H9 (cell line): ENCODE measurements around the gene BBS4. TPM values are rescaled to one million over a fixed set of nuclear protein-coding genes. Genes with fewer than 3 reads are reported as not detected.
"Not testable (repeated sequence)": the region's sequence is repeated elsewhere in the genome, so short reads cannot be mapped to it uniquely, and the experiment has no call there.

Source experiments
- DNase-seq: peaks from one replicate; pipeline ENCODE4 v3.0.0-alpha.2; 2017
- H2AFZ ChIP-seq: one replicate; pipeline ENCODE4 v1.6.1; 2013; ENCODE audit warnings: mild to moderate bottlenecking, low read length, control low read depth, moderate library complexity
- H2AK5ac ChIP-seq: 2 replicates; pipeline ENCODE4 v1.6.1; 2013; ENCODE audit warnings: low read length, control low read depth, mixed read lengths; ENCODE audit not compliant: insufficient read length
- H2BK120ac ChIP-seq: one replicate; pipeline ENCODE4 v1.6.1; 2013; ENCODE audit warnings: low read depth, mild to moderate bottlenecking, low read length, control low read depth, inconsistent platforms; ENCODE audit not compliant: poor library complexity, severe bottlenecking
- H2BK12ac ChIP-seq: 2 replicates; pipeline ENCODE4 v1.6.1; 2013; ENCODE audit warnings: low read length, control low read depth, mixed read lengths, low read depth; ENCODE audit not compliant: insufficient read length
- H2BK15ac ChIP-seq: 2 replicates; pipeline ENCODE4 v1.6.1; 2013; ENCODE audit warnings: low read depth, low read length, control low read depth
- H2BK20ac ChIP-seq: one replicate; pipeline ENCODE4 v1.6.1; 2013; ENCODE audit warnings: low read depth, mild to moderate bottlenecking, low read length, control low read depth, inconsistent platforms; ENCODE audit not compliant: poor library complexity, severe bottlenecking
- H2BK5ac ChIP-seq: 2 replicates; pipeline ENCODE4 v1.6.1; 2013; ENCODE audit warnings: low read length, control low read depth, mixed read lengths; ENCODE audit not compliant: insufficient read length
- H3K14ac ChIP-seq: 2 replicates; pipeline ENCODE4 v1.6.1; 2013; ENCODE audit warnings: low read length, control low read depth; ENCODE audit not compliant: insufficient read depth
- H3K18ac ChIP-seq: 2 replicates; pipeline ENCODE4 v1.6.1; 2013; ENCODE audit warnings: low read depth, mild to moderate bottlenecking, mixed read lengths, low read length, control low read depth; ENCODE audit not compliant: insufficient read length
- H3K23ac ChIP-seq: 2 replicates; pipeline ENCODE4 v1.6.1; 2013; ENCODE audit warnings: low read length, control low read depth, mixed read lengths, low read depth; ENCODE audit not compliant: insufficient read length
- H3K23me2 ChIP-seq: 2 replicates; pipeline ENCODE4 v1.6.1; 2013; ENCODE audit warnings: low read depth, mild to moderate bottlenecking, mixed read lengths, low read length, control low read depth; ENCODE audit not compliant: insufficient read length, poor library complexity, severe bottlenecking
- H3K27ac ChIP-seq: 2 replicates; pipeline ENCODE4 v1.5.1; 2013; ENCODE audit warnings: low read length, control low read depth, mixed read lengths, low read depth; ENCODE audit not compliant: insufficient read length
- H3K27me3 ChIP-seq: 2 replicates; pipeline ENCODE4 v1.6.1; 2013; ENCODE audit warnings: low read length, control low read depth, inconsistent platforms; ENCODE audit not compliant: insufficient read depth
- H3K4ac ChIP-seq: 2 replicates; pipeline ENCODE4 v1.6.1; 2013; ENCODE audit warnings: low read depth, mild to moderate bottlenecking, control low read depth, inconsistent platforms, low read length, moderate library complexity
- H3K4me1 ChIP-seq: 2 replicates; pipeline ENCODE4 v1.6.1; 2013; ENCODE audit warnings: low read length, control low read depth, inconsistent platforms; ENCODE audit not compliant: insufficient read depth
- H3K4me2 ChIP-seq: 2 replicates; pipeline ENCODE4 v1.6.1; 2013; ENCODE audit warnings: low read length, control low read depth, mixed read lengths; ENCODE audit not compliant: insufficient read length, insufficient read depth
- H3K56ac ChIP-seq: 2 replicates; pipeline ENCODE4 v1.6.1; 2013; ENCODE audit warnings: low read depth, mild to moderate bottlenecking, mixed read lengths, low read length, control low read depth; ENCODE audit not compliant: insufficient read length
- H3K79me1 ChIP-seq: 2 replicates; pipeline ENCODE4 v1.6.1; 2013; ENCODE audit warnings: low read depth, mild to moderate bottlenecking, moderate library complexity, low read length, control low read depth, inconsistent platforms; ENCODE audit not compliant: insufficient read depth, poor library complexity, severe bottlenecking
- H3K79me2 ChIP-seq: 2 replicates; pipeline ENCODE4 v1.6.1; 2013; ENCODE audit warnings: low read length, control low read depth, inconsistent platforms; ENCODE audit not compliant: insufficient read depth
- H3K9ac ChIP-seq: 2 replicates; pipeline ENCODE4 v1.6.1; 2013; ENCODE audit warnings: low read length, control low read depth, mixed read lengths; ENCODE audit not compliant: insufficient read length; ENCODE audit errors: extremely low read depth
- H3K9me3 ChIP-seq: one replicate; pipeline ENCODE4 v1.6.1; 2013; ENCODE audit warnings: low read depth, low read length, inconsistent platforms; ENCODE audit not compliant: control insufficient read depth
- H3T11ph ChIP-seq: one replicate; pipeline ENCODE4 v1.6.1; 2013; ENCODE audit warnings: mild to moderate bottlenecking, low read length, control low read depth, inconsistent platforms
- H4K20me1 ChIP-seq: one replicate; pipeline ENCODE4 v1.6.1; 2013; ENCODE audit not compliant: control insufficient read depth, insufficient read length, insufficient read depth
- H4K5ac ChIP-seq: 2 replicates; pipeline ENCODE4 v1.6.1; 2013; ENCODE audit warnings: low read depth, mild to moderate bottlenecking, mixed read lengths, low read length, control low read depth; ENCODE audit not compliant: insufficient read length
- H4K8ac ChIP-seq: replicated peaks from 2 replicates; pipeline ENCODE4 v1.6.1; 2013; ENCODE audit warnings: low read length, control low read depth, mixed read lengths, low read depth; ENCODE audit not compliant: insufficient read length
- H4K91ac ChIP-seq: 2 replicates; pipeline ENCODE4 v1.6.1; 2013; ENCODE audit warnings: low read depth, mild to moderate bottlenecking, moderate library complexity, mixed read lengths, low read length, control low read depth; ENCODE audit not compliant: insufficient read length
- H3K27ac Mint-ChIP-seq, 3 experiments: 2 replicates in 2 of 3; 3 replicates in 1 of 3; pipeline ENCODE4 v1.8.0; 2020 to 2021; ENCODE audit warnings: mixed read lengths in 3 of 3, mild to moderate bottlenecking in 1 of 3, moderate library complexity in 1 of 3
- H3K27me3 Mint-ChIP-seq: 2 replicates; pipeline ENCODE4 v1.8.0; 2021; ENCODE audit warnings: low read depth, mild to moderate bottlenecking, moderate library complexity, mixed read lengths
- H3K36me3 Mint-ChIP-seq, 3 experiments: 2 replicates in 2 of 3; 3 replicates in 1 of 3; pipeline ENCODE4 v1.8.0; 2020 to 2021; ENCODE audit warnings: low read depth in 3 of 3, mixed read lengths in 3 of 3; ENCODE audit not compliant: insufficient read depth in 1 of 3
- H3K4me1 Mint-ChIP-seq, 2 experiments: 2 replicates each; pipeline ENCODE4 v1.8.0; 2020; ENCODE audit warnings: mixed read lengths in 2 of 2
- H3K4me3 Mint-ChIP-seq, 2 experiments: 2 replicates in 1 of 2; 3 replicates in 1 of 2; pipeline ENCODE4 v1.8.0; 2020 to 2021; ENCODE audit warnings: mild to moderate bottlenecking in 2 of 2, mixed read lengths in 2 of 2, moderate library complexity in 1 of 2
- H3K9me3 Mint-ChIP-seq, 2 experiments: 2 replicates in 1 of 2; 3 replicates in 1 of 2; pipeline ENCODE4 v1.8.0; 2020; ENCODE audit warnings: mild to moderate bottlenecking in 2 of 2, mixed read lengths in 2 of 2, moderate library complexity in 1 of 2
- WGBS: extraction: QIAGEN DNeasy Blood & Tissue Kit; methylation state at CpG from one replicate; pipeline ENCODE4 v1.1.7; 2013; ENCODE audit warnings: missing lambda C conversion rate, low lambda C conversion rate, mixed read lengths; ENCODE audit not compliant: insufficient read length; ENCODE audit errors: extremely low coverage; 5-methylcytosine and 5-hydroxymethylcytosine counted together
- total RNA-seq: library from RNA; stranded (reverse); gene quantifications from 2 replicates; pipeline ENCODE4 v1.2.1, GENCODE V29; 2021

BBS4 gene
- total RNA-seq, 1 experiment from 2014 or later = 27.3 TPM

GRCh38 chr15:72661081-72661480, 24.9 kb upstream of the BBS4 start:
- not testable (repeated sequence) for H3K9me3 ChIP-seq, H3K14ac ChIP-seq, H2BK120ac ChIP-seq, H3K23me2 ChIP-seq, H2AFZ ChIP-seq, DNase-seq, H2BK20ac ChIP-seq, H2BK15ac ChIP-seq, H3K4me3 Mint-ChIP-seq, H2AK5ac ChIP-seq, H3K9ac ChIP-seq, H3K79me2 ChIP-seq, H4K91ac ChIP-seq, H4K5ac ChIP-seq, H3K36me3 Mint-ChIP-seq, H3K27ac ChIP-seq, H2BK5ac ChIP-seq, H3K79me1 ChIP-seq, H3K27me3 ChIP-seq, H3K4me2 ChIP-seq, H3T11ph ChIP-seq, H3K27me3 Mint-ChIP-seq, H4K8ac ChIP-seq, H3K18ac ChIP-seq, H3K4me1 ChIP-seq, H3K27ac Mint-ChIP-seq, H3K56ac ChIP-seq, H3K9me3 Mint-ChIP-seq, H3K4ac ChIP-seq, H2BK12ac ChIP-seq, H4K20me1 ChIP-seq, H3K23ac ChIP-seq, H3K4me1 Mint-ChIP-seq
- no CpG with 5 or more reads among the region's 10 CpGs for WGBS
